KMS-11 (cell line): ENCODE data around the gene TOR1AIP2.

Experiments used
- H2AFZ ChIP-seq: fragments of 200-600 bp; sonication (generic); 2 replicates; pipeline ENCODE4 v1.6.1; 2016; ENCODE audit warnings: antibody characterized with exemption, mixed run types, low read depth
- H3K27ac ChIP-seq: fragments of 200-600 bp; sonication (generic); 2 replicates; pipeline ENCODE4 v1.6.1; 2016; ENCODE audit warnings: mild to moderate bottlenecking, mixed run types
- H3K27me3 ChIP-seq: fragments of 200-600 bp; sonication (generic); 2 replicates; pipeline ENCODE4 v1.6.1; 2017; ENCODE audit warnings: mild to moderate bottlenecking, low read depth, mixed run types, moderate library complexity; ENCODE audit not compliant: insufficient read depth
- H3K36me3 ChIP-seq: fragments of 200-600 bp; sonication (generic); 2 replicates; pipeline ENCODE4 v1.6.1; 2017; ENCODE audit warnings: mild to moderate bottlenecking, mixed run types; ENCODE audit not compliant: insufficient read depth
- H3K4me1 ChIP-seq: fragments of 200-600 bp; sonication (generic); 2 replicates; pipeline ENCODE4 v1.6.1; 2016; ENCODE audit warnings: mild to moderate bottlenecking, low read depth, mixed run types; ENCODE audit not compliant: poor library complexity, severe bottlenecking
- H3K4me2 ChIP-seq: fragments of 200-600 bp; sonication (generic); 2 replicates; pipeline ENCODE4 v1.7.0; 2016; ENCODE audit warnings: mild to moderate bottlenecking, mixed run types
- H3K4me3 ChIP-seq: fragments of 200-600 bp; sonication (generic); IDR thresholded peaks from 2 replicates; pipeline ENCODE4 v1.6.1; 2017; ENCODE audit warnings: low read depth, low read length, mixed read lengths; ENCODE audit not compliant: insufficient read depth
- H3K79me2 ChIP-seq: fragments of 200-600 bp; sonication (generic); 2 replicates; pipeline ENCODE4 v1.6.1; 2016; ENCODE audit warnings: low read depth, mixed run types; ENCODE audit not compliant: insufficient read depth
- H3K9ac ChIP-seq: fragments of 200-600 bp; sonication (generic); 2 replicates; pipeline ENCODE4 v1.6.1; 2016; ENCODE audit warnings: mild to moderate bottlenecking, mixed run types
- H4K20me1 ChIP-seq: fragments of 200-600 bp; sonication (generic); 2 replicates; pipeline ENCODE4 v1.6.1; 2016; ENCODE audit warnings: mild to moderate bottlenecking, mixed run types; ENCODE audit not compliant: insufficient read depth
- CTCF ChIP-seq: fragments of 200-600 bp; sonication (generic); conservative IDR thresholded peaks from 2 replicates; pipeline ENCODE4 v1.6.1; 2017; ENCODE audit warnings: low read depth, mild to moderate bottlenecking, antibody characterized with exemption, low read length, moderate library complexity, mixed read lengths

Gene TOR1AIP2

GRCh38 chr1:179888071-179888470 lies 10.5 kb upstream of the TOR1AIP2 start:
- H3K79me2 ChIP-seq = peaks cover 38% of the 10 kb centered on the region
- no peak overlapping the region for H3K27ac ChIP-seq

GRCh38 chr1:179883745-179884138 lies 6.1 kb upstream of the TOR1AIP2 start:
- no peak overlapping the region for H2AFZ ChIP-seq
- no peaks in the 10 kb centered on the region for H4K20me1 ChIP-seq
- H3K4me1 ChIP-seq = peaks cover 60% of the 10 kb centered on the region
- H3K79me2 ChIP-seq = peaks cover 44% of the 10 kb centered on the region
- peak overlapping the region; percentile 88 for H3K4me2 ChIP-seq
- no peak for TF ChIP-seq CTCF
- peak overlapping the region; percentile 87 for H3K4me3 ChIP-seq
- H3K27me3 ChIP-seq = no peaks in the 10 kb centered on the region
- no peaks in the 10 kb centered on the region; the same call in 1 of the 2 replicates for H3K36me3 ChIP-seq
- H3K9ac ChIP-seq = peak overlapping the region; percentile 97; the same call in 1 of the 2 replicates
- H3K27ac ChIP-seq = peak overlapping the region; percentile 96

More at GRCh38 chr1:179888071-179888470, 10.5 kb upstream of the TOR1AIP2 start:
- H3K9ac ChIP-seq = no peak overlapping the region
- no peak overlapping the region for H2AFZ ChIP-seq
- H3K4me2 ChIP-seq = no peak overlapping the region
- TF ChIP-seq CTCF = no peak
- peaks cover 29% of the 10 kb centered on the region for H3K4me1 ChIP-seq
- no peaks in the 10 kb centered on the region for H4K20me1 ChIP-seq
- no peaks in the 10 kb centered on the region for H3K27me3 ChIP-seq
- peaks cover 6% of the 10 kb centered on the region; the same call in 1 of the 2 replicates for H3K36me3 ChIP-seq
- H3K4me3 ChIP-seq = no peak overlapping the region

- no peaks in the 10 kb centered on the region for H4K20me1 ChIP-seq
- H3K36me3 ChIP-seq = no peaks in the 10 kb centered on the region; the same call in 1 of the 2 replicates
- H3K79me2 ChIP-seq = peaks cover 44% of the 10 kb centered on the region
- H3K4me2 ChIP-seq = peak overlapping the region; percentile 88
- H3K27ac ChIP-seq = peak overlapping the region; percentile 96
- H3K27me3 ChIP-seq = no peaks in the 10 kb centered on the region
- peak overlapping the region; percentile 90 for H2AFZ ChIP-seq
- H3K9ac ChIP-seq = peak overlapping the region; percentile 97
- peaks cover 65% of the 10 kb centered on the region for H3K4me1 ChIP-seq
- H3K4me3 ChIP-seq = peak overlapping the region; percentile 87
- no peak; the same call in 1 of the 2 replicates for TF ChIP-seq CTCF
These were observed 5.6 kb upstream of the TOR1AIP2 start for GRCh38 chr1:179883040-179883744.

GRCh38 chr1:179882253-179883039 lies 4.8 kb upstream of the TOR1AIP2 start, which contains the start of gene TOR1AIP1:
TSS of gene TOR1AIP1 (plus strand) at chr1:179882285. CDS start at chr1:179882503, 218 bp downstream.
- peak within 1 kb of the TSS; percentile 88 for H3K4me2 ChIP-seq
- H3K4me3 ChIP-seq = peak within 1 kb of the TSS; percentile 87
- peaks cover 70% of the 10 kb centered on the region for H3K4me1 ChIP-seq
- H3K27ac ChIP-seq = peak within 1 kb of the TSS; percentile 96
- no peaks in the 10 kb centered on the region for H3K27me3 ChIP-seq
- H3K36me3 ChIP-seq = no peaks in the 10 kb centered on the region; the same call in 1 of the 2 replicates
- TF ChIP-seq CTCF = no peak
- H2AFZ ChIP-seq = peak within 1 kb of the TSS; percentile 90
- H4K20me1 ChIP-seq = no peaks in the 10 kb centered on the region
- peak within 1 kb of the TSS; percentile 97 for H3K9ac ChIP-seq
- peaks cover 44% of the 10 kb centered on the region for H3K79me2 ChIP-seq
